ENCODE results near the gene ACKR3. TPM values are rescaled to one million over a fixed set of nuclear protein-coding genes. Genes with fewer than 3 reads are reported as not detected.

Gene ACKR3
- total RNA-seq, 4 donors from 2014 or later, result 32.4 to 88.7 (median 55.0) TPM

GRCh38 chr2:236597629-236598028 is 28.0 kb downstream of the ACKR3 start:
- Histone ChIP-seq H3K9me3 (no peaks in the 10 kb centered on the region), H3K27me3 (no peaks in the 10 kb centered on the region), H3K36me3 (no peaks in the 10 kb centered on the region), H3K27ac (no peak overlapping the region), H3K4me3 (no peak overlapping the region), H3K4me1 (no peaks in the 10 kb centered on the region)
- 80 to 88% methylated on average over 4 of the region's 4 CpGs for WGBS, 2 donors
- no peak for DNase-seq (ENCODE audit: low spot score in 2 of 2)
- no peak for TF ChIP-seq POLR2A (IDR thresholded peaks at IDR 0.05)
- no peak for TF ChIP-seq CTCF (IDR thresholded peaks at IDR 0.05)
- no peak for TF ChIP-seq EP300 (IDR thresholded peaks at IDR 0.05)

GRCh38 chr2:236599059-236599458 is 29.4 kb downstream of the ACKR3 start:
- no peak for DNase-seq (ENCODE audit: low spot score in 2 of 2)

GRCh38 chr2:236600158-236600557 is 30.5 kb downstream of the ACKR3 start:
- no peaks in the 10 kb centered on the region for H3K27me3 ChIP-seq
- no peak for TF ChIP-seq POLR2A (IDR thresholded peaks at IDR 0.05)
- no peak for TF ChIP-seq EP300 (IDR thresholded peaks at IDR 0.05)
- no peak for TF ChIP-seq CTCF (IDR thresholded peaks at IDR 0.05)
- DNase-seq (ENCODE audit: low spot score in 2 of 2), result no peak
- no peak overlapping the region for H3K27ac ChIP-seq
- H3K4me1 ChIP-seq, result no peaks in the 10 kb centered on the region
- no peaks in the 10 kb centered on the region for H3K9me3 ChIP-seq
- no peak overlapping the region for H3K4me3 ChIP-seq
- H3K36me3 ChIP-seq, result no peaks in the 10 kb centered on the region
- 86 to 91% methylated on average over 7 of the region's 7 CpGs for WGBS, 2 donors

More at GRCh38 chr2:236599059-236599458, 29.4 kb downstream of the ACKR3 start:
- Histone ChIP-seq H3K27me3 (no peaks in the 10 kb centered on the region), H3K4me1 (no peaks in the 10 kb centered on the region), H3K4me3 (no peak overlapping the region), H3K9me3 (no peaks in the 10 kb centered on the region), H3K36me3 (no peaks in the 10 kb centered on the region), H3K27ac (no peak overlapping the region)
- TF ChIP-seq POLR2A (IDR thresholded peaks at IDR 0.05) (no peak), EP300 (IDR thresholded peaks at IDR 0.05) (no peak), CTCF (IDR thresholded peaks at IDR 0.05) (no peak)
- WGBS, 2 donors, result 95 to 97% methylated on average over 5 of the region's 5 CpGs

- DNase-seq (ENCODE audit: low spot score in 2 of 2), result no peak
- H3K27ac ChIP-seq, result no peak overlapping the region
- WGBS, 2 donors, result 83 to 93% methylated on average over 9 of the region's 9 CpGs
- TF ChIP-seq CTCF (IDR thresholded peaks at IDR 0.05) (no peak), EP300 (IDR thresholded peaks at IDR 0.05) (no peak), POLR2A (IDR thresholded peaks at IDR 0.05) (no peak)
- H3K4me1 ChIP-seq, result no peaks in the 10 kb centered on the region
- no peaks in the 10 kb centered on the region for H3K36me3 ChIP-seq
- H3K27me3 ChIP-seq, result no peaks in the 10 kb centered on the region
- no peak overlapping the region for H3K4me3 ChIP-seq
- H3K9me3 ChIP-seq, result no peaks in the 10 kb centered on the region
These were observed 31.3 kb downstream of the ACKR3 start for GRCh38 chr2:236600892-236601291.

- Histone ChIP-seq H3K4me3 (no peak overlapping the region), H3K36me3 (no peaks in the 10 kb centered on the region), H3K4me1 (no peaks in the 10 kb centered on the region), H3K27ac (no peak overlapping the region), H3K27me3 (no peaks in the 10 kb centered on the region), H3K9me3 (no peaks in the 10 kb centered on the region)
- 93 to 94% methylated on average over 13 of the region's 13 CpGs for WGBS, 2 donors
- no peak for DNase-seq (ENCODE audit: low spot score in 2 of 2)
- TF ChIP-seq CTCF (IDR thresholded peaks at IDR 0.05), result no peak
- no peak for TF ChIP-seq EP300 (IDR thresholded peaks at IDR 0.05)
- TF ChIP-seq POLR2A (IDR thresholded peaks at IDR 0.05), result no peak
These were observed 31.9 kb downstream of the ACKR3 start for GRCh38 chr2:236601316-236602202.

Measured in tibial nerve (tissue), 4 donors.